GM19324 (cell line): ENCODE data around the gene PHLDB2.
A peak's percentile ranks its signal among the peaks of the same experiment; 100 is the strongest.
"Not testable (repeated sequence)": the region's sequence is repeated elsewhere in the genome, so short reads cannot be mapped to it uniquely, and the experiment has no call there.

Experiments used
- ATAC-seq: cut with Tn5 transposase; IDR thresholded peaks from one replicate; pipeline ENCODE4 v1.9.1; 2021; ENCODE audit warnings: mild to moderate bottlenecking, moderate library complexity; ENCODE audit not compliant: unreplicated experiment, low FRiP score

PHLDB2 gene

DNA sequence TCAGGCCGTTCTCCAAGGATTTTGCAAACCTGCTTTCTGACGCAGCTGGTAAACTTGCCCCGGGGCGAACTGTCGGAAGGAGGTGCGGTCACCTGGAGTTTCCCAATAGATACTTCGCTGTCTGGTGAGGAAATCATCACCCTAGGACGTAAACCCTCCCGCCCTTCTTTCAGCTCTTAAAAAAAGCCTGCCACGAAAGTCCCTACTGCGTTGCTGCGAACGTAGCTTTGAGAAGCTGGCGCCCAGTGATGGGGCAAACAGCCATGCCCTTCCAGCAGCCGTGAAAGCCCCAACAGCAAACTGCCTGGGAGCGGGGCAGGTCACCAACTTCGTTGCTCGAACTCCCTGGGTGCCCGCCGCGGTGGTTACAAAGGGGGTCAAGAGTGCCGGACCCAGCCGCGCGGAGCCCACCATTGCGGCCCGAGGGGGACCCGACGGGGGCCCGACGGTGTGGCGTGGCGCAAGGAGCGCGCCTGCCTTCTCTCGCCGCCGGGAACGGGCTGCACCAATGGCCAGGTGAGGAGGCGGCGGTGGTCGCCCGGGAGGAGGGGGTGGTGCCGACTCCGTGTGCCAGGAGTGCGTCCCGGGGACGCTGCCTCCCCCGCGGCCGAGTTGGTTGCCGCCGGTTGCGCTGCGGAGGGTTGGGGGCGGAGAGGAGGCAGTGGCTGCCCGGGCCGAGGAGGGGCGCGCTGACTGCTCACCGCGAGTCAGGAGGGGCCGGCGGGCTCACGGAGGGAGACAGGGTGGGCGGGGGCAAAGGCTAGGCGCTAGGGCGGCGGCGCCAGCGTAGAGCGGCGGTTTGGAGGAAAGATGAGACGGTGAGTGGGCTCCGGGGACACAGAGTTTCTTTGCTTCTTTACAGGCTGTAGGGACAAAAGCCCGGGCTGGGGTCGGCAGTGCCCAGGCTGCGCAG is at the start of gene PHLDB2:
TSS of gene PHLDB2 (plus strand) at position 205 of the 913 bp plus-strand sequence. CDS start 24,813 bp downstream, outside the sequence.
- ATAC-seq: peak; percentile 23

DNA sequence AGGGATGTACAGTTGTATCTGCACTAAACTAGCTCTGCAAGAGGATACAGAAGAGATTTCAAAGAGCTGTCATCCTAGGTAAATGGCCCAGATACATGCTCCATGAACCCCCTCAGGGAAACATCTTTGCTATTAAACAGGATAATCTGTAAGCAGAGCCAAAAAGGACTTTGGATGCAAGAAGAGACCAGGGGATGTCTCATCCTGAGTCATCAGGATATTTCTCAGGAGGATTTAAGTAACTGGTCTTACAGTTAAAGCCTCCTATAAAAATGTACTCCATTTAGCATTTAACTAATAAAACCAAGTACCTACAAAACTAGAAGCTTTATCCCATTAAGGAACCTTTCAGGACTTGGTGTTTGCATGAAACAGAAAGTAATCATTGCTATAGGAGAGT is 48.2 kb upstream of the PHLDB2 start:
- no peak for ATAC-seq

DNA sequence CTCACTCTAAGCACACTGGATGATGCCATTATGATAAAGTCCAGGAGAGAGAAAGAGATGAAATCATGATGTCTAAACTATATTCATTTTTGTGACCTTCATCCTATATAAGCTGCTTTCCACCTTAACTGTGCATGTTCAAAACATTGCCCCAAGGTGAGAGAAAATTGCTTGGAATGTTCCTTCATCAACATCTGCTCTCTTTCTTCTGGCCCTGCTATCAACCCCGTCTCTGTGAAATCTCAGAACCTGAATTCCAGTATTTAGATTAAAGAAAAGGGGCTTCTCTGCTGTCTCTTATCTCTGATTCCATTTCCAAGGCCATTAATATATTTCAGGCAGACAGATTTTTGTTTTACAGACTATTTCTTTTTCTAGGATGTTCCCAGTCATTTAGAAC is 47.3 kb upstream of the PHLDB2 start:
- no peak for ATAC-seq

DNA sequence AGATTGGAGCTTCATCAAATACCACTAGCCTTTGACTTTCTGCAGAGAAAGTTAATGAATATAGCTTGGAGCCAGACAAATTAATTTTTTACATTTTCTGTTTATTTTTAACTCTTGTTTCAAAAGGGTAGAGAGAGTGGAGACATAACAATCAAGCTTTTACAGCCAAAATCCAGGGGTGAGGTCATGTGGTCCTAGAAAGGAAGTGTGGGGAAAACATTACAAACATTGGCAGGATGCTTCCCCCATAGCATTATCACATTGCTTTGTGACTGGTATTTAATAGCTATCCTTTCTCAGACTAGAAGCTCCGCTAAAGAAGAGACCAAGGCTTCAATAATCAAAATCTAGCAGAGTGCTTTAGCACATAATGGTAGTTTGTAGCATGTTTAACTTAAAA is 46.4 kb upstream of the PHLDB2 start:
- no peak for ATAC-seq

DNA sequence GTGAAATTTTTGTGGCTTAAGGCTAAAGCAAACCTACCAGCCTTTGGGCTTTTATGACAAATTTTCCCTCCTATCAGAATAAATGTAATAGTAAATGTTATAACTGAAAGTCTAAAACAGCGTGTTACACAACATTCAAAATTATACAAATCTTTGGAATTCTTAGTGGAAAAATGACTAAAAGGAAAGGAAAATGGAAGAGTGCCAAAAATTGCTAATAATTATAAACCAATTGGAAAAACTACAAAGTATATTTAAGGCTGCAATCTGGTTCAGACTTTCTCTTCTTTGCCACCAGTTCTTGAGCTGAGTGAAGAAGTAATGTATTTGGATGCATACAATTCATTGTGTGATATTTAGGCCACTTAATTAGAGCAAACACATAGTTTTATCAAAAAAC is 45.6 kb upstream of the PHLDB2 start:
- no peak for ATAC-seq

DNA sequence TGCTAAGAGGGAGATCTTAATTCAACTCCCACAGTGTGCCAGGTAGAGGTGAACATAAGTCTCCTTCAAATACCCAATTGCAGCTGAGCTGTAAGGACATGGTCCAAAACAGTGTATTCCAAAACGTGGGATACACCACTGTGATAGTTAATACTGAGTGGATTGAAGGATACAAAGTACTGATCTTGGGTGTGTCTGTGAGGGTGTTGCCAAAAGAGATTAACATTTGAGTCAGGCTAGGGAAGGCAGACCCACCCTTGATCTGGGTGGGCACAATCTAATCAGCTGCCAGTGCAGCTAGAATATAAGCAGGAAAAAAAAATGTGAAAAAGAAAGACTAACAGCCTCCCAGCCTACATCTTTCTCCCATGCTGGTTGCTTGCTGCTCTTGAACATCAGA is 45.1 kb upstream of the PHLDB2 start:
- no peak for ATAC-seq

DNA sequence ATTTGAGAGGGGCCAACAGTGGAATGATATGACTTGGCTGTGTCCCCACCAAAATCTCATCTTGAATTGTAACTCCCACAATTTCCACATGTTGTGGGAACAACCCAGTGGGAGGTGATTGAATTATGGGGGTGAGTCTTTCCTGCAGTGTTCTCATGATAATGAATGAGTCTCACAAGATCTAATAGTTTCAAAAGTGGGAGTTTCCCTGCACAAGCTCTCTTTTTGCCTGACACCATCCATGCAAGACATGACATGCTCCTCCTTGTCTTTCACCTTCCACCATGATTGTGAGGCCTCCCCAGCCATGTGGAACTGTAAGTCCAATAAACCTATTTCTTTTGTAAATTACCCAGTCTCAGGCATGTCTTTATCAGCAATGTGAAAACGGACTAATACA is 42.3 kb upstream of the PHLDB2 start:
- ATAC-seq: not testable (repeated sequence)

DNA sequence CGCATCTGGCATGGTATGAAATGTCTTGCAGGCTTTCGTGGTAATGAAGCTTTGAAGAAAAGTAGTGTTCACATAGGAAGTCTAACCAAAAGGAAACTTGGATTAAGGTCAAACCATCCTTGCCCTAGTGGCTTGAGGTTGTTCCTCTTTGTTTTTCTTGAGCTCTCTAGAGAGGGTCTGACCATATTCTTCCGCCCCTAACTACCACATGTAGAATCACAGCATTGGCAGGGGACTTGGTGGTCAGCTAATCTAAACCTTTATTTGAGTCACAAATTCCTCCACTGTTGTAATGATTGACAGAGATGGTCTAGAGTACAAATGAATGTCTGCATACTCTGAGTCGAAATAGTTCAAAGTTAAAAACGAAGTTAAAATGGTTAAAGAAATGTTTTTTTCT is 39.1 kb upstream of the PHLDB2 start:
- no peak for ATAC-seq

DNA sequence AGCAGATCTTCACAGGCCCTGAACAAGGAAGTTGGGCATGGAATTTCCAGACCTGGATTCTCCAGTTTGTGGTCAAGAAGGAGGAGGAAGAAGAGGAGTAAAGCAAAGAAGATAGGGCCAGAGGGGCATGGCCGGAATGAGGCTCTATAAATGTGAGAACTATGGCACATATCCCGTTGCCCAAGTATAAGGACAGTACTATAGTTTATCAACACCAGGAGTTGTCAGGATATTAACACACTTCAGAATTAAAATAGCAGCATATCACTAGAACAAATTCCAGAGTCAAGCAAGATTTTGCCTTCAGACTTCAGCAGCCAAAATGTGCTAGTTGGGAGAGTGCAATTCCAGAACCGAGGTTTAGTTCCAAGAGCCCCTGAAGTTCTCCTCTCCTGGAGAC is 38.4 kb upstream of the PHLDB2 start:
- no peak for ATAC-seq

DNA sequence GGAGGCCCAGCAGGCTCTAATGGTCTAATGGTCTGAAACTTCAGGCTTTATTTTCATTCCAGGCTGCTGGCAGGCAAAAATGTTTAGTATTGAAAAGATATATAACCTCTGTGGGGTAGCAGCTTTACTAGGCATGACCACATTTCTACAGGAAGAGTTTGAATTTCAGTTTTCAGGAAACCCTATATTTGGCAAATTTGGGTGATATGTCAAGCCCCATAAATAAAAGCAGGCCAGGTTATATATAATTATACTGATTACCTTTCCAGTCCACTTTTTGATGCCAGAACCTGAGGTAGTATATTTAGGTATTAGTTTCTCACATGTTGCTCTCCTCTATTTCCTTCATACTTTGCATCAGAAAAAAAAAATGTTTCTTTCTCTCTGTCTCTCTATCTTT is 37.2 kb upstream of the PHLDB2 start:
- no peak for ATAC-seq

DNA sequence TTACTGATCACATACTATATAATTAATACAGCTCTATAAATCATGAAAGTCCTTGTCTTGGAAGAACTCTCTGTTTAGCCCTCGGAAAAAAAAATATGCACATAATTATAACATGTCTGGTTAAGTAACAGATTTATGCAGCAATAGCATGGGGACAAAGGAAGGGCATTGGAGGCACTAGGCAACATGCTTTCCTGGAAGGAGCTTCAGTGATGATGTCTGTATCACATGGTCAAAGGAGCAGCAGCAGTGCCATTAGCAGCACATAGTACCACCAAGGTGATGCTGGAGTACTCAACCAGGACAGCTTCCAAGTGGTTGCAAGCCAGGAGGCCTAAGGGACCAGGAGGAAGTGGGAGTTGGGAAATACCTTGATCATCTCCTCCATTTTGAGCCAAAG is 36.3 kb upstream of the PHLDB2 start:
- no peak for ATAC-seq

DNA sequence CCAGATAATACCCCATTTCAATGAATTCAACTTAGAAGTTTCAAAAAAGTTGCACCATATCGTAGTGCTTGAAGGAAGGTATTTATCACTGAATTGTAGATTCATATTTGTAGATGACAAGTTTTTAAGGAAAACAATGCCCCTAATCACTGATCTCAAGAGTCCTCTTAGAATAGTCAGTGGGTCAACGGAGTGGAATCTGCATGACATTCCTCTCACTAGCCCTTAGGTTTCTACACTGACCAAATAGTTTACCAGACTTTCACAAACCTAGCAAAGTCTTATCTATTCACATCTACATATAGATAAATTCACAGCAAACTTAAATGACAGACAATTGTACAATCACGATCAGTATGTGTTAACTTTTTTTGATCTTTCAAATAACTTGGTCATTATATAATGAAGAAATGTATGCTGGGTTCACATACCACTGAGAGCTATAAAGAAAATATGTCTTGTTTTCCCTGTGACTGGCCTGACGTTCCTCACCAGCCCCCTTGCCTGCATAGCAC is 35.7 kb upstream of the PHLDB2 start:
- no peak for ATAC-seq

DNA sequence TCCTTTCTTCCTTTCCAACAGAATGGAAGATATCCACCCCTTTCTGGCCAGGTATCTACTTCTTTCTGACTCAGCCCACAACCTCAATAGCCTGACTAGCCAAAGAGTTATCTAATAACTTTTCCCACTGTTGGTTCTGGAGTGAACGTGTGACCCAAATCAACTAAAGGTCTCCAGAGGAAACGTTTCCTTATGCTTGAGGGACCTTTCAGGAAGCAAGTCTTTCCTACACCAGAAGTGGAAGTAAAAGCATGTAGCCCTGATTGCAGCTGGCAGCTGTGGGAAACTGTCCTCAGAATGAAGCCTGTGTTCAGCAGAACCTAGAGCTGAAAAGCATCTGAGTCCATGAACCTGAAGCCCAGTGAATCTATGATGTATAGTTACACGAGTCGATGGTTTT is 34.7 kb upstream of the PHLDB2 start:
- no peak for ATAC-seq

DNA sequence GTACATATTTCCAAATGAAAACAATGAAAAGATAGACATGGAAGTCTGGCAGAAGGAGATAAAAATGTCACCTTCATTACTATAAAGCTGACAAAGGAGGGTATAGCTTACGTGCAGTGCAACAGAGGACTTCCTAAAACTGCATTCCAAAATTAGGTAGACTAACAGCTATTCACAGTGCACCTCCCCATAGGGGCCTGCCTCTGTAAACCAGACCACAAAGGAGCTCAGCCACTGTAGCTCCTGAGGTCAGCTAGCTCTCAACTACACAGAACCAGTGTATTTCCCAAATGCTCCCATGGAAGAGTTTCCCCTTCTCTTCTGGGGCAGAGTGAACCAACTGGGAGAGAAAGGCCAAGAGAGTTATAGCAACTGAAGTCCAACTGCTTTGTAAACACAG is 31.2 kb upstream of the PHLDB2 start:
- ATAC-seq: no peak

DNA sequence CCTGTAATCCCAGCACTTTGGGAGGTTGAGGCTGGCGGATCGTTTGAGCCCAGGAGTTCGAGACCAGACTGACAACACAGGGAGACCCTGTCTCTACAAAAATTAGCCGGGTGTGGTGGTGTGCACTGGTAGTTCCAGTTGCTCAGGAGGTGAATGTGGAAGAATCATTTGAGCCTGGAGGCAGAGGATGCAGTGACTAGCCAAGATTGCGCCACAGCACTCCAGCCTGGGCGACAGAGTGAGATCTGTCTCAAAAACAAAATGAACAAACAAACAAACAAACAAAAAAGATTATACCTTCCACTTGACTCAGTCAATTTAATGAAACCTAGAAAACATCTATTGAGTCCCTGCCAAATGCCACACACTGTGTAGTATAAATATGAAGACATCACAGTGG is 30.5 kb upstream of the PHLDB2 start:
- ATAC-seq: no peak

DNA sequence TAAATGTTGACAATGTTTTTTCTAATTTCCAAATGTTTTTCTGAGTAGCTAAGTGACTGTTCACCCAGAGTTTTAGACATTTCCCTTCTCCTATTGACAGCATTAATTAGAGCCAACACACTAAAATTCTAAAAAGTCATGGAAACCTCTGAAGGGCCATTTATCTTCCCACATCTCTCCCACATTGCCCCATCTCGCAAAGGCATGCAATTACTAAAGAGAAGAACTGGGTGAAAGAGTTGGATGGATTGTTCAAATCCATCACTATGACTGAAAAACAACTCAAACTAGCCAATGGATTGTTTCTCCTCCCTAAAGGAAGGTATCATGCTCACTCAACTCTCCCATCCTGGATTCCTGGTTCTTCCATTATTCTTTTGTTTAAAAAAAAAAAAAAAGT is 30.0 kb upstream of the PHLDB2 start:
- ATAC-seq: no peak

DNA sequence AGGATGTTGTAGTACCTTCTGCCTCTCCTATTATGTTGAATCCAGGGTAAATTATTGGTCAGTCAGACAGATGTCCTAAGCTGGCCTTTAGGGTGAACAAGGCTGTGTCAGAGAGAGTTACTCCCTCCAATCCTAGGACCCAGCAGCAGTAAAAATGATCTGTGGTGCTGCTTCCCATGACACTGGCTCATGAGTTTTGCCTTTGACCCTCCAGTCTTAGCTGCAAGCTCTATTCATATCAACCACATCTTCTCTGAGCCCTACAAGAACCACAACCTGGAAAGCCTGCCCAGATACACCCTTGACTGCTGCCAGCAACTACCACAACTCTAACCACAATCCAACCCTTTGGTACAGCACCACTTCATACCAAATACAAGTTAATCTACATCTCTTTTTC is 27.2 kb upstream of the PHLDB2 start:
- ATAC-seq: no peak

DNA sequence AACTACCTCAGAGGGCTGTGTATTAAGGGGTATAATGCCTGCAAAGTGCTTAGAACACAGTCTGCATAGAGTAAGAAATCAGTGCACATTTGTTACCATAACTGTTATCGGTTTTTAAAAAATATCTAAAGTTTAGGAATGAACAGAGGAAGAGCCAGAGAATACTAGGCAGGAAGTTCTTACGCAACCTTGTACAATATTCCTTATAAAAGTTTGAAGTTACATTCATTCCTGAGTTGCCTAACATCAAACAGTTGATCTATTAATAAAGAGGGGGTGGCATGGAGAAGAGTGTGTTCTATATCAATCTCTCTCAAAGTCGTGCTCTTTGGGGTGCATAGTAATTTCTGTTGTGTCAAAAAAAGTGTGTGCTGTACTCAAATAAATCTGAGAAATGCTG is 22.0 kb upstream of the PHLDB2 start:
- no peak for ATAC-seq

DNA sequence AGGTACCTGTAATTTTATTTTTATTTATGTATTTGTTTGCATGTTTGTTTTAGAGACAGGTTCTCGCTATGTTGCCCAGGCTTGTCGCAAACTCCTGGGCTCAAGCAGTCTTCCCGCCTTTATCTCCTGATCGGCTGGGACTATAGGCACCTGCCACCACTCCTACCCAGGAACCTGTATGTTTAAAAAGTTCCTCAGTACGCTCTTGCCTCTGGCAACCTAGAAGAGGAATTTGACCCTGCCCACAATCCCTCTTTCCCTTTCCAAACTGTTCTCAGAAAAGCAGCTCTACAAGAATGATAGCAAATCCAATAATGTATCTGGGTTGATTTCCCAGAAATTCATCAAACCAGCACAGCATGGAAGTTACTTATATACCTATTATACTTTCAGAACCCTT is 20.9 kb upstream of the PHLDB2 start:
- ATAC-seq: no peak

DNA sequence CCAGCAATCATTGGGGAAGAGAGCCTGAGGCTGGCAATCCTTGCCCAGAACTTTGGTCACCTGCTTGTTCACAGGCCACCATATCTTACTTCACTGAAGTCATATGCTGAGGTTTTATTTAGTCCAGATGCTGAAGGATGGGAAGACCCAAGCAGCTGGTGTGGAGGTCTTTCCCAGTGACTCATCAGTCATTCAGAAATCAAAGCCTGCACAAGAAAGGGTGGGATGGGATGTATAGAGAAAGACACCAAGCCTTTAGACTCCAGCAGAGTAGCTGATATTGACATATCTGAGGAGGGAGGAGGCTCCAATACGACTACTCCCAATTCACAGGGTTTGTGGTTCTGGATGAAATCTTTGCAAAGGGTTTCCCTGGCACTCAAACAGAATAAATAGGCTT is 13.0 kb upstream of the PHLDB2 start:
- ATAC-seq: no peak

DNA sequence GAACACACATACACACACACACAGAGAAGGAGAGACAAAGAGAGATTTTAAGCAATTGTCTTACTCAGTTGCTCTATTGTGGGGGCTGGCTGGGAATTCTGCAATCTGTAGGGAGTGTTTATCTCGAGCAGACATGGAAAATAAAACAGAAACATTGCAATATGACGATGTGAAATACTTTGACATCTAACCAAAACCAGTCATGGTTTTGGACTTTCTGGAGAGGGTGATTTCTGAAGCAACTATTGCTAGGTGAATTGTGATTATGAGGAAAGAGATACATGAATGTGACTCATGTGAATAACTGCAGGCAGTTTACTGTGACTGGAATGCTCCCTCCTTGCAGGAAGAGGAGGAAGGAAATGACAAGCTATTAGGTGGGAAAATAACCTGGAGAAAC is 12.3 kb upstream of the PHLDB2 start:
- ATAC-seq: no peak

DNA sequence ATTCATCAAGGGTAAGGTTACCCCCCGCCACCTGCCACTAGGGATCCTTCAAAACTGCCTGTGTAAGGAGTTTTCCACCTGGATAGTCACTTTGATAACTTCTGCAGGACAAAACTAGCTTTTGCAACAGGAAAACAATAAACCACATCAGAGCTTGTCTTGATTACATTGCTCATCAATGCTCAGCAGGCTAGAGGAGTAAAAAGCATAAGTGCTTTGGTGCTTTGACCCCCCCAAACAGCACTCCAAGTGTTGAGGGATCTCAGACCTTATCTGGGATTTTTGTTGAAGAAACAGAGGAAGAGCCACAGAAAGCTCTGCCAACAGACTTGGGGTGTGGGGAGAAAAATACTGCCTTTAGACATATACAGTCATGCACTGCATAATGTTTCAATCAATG is 10.8 kb upstream of the PHLDB2 start:
- ATAC-seq: no peak
